Karpas-422 (cell line): ENCODE data around the gene FEZF1. TPM values are rescaled to one million over a fixed set of nuclear protein-coding genes. Genes with fewer than 3 reads are reported as not detected.

ENCODE experiments used
- DNase-seq: peaks from one replicate; pipeline ENCODE4 v3.0.0-alpha.2; 2015
- H2AFZ ChIP-seq: fragments of 200-600 bp; sonication (generic); 2 replicates; pipeline ENCODE4 v1.6.1; 2014; ENCODE audit warnings: antibody characterized with exemption, low read length, mixed read lengths
- H3K27ac ChIP-seq: fragments of 200-600 bp; sonication (generic); 2 replicates; pipeline ENCODE4 v1.5.1; 2014; ENCODE audit warnings: mild to moderate bottlenecking, low read length, moderate library complexity
- H3K27me3 ChIP-seq: fragments of 200-600 bp; sonication (generic); 2 replicates; pipeline ENCODE4 v1.6.1; 2014; ENCODE audit warnings: low read length, mixed read lengths
- H3K36me3 ChIP-seq: fragments of 200-600 bp; sonication (generic); 2 replicates; pipeline ENCODE4 v1.6.1; 2014; ENCODE audit warnings: low read length, mixed read lengths; ENCODE audit not compliant: insufficient read depth
- H3K4me1 ChIP-seq: fragments of 200-600 bp; sonication (generic); 2 replicates; pipeline ENCODE4 v1.6.1; 2014; ENCODE audit warnings: mild to moderate bottlenecking, low read length, mixed read lengths
- H3K4me2 ChIP-seq: fragments of 200-600 bp; sonication (generic); 2 replicates; pipeline ENCODE4 v1.6.1; 2014; ENCODE audit warnings: low read length, low read depth, mild to moderate bottlenecking; ENCODE audit not compliant: poor library complexity, severe bottlenecking
- H3K4me3 ChIP-seq: fragments of 200-600 bp; sonication (generic); 2 replicates; pipeline ENCODE4 v1.5.1; 2014; ENCODE audit warnings: mild to moderate bottlenecking, antibody characterized with exemption, low read length, mixed read lengths
- H3K79me2 ChIP-seq: fragments of 200-600 bp; sonication (generic); 2 replicates; pipeline ENCODE4 v1.6.1; 2014; ENCODE audit warnings: mild to moderate bottlenecking, low read length, mixed read lengths
- H3K9ac ChIP-seq: fragments of 200-600 bp; sonication (generic); 2 replicates; pipeline ENCODE4 v1.6.0; 2014; ENCODE audit warnings: low read length
- H3K9me2 ChIP-seq: fragments of 200-600 bp; sonication (generic), shearing (Covaris generic); replicated peaks from 2 replicates; pipeline ENCODE4 v1.6.0; 2014; ENCODE audit warnings: mild to moderate bottlenecking, low read length, moderate library complexity; ENCODE audit not compliant: insufficient read depth
- H3K9me3 ChIP-seq: fragments of 300-700, 200-600 bp; sonication (generic); 2 replicates; pipeline ENCODE4 v1.6.1; 2014; ENCODE audit warnings: low read length, mixed read lengths
- H4K20me1 ChIP-seq: fragments of 200-600 bp; sonication (generic); 2 replicates; pipeline ENCODE4 v1.6.1; 2014; ENCODE audit warnings: mild to moderate bottlenecking, antibody characterized with exemption, low read length, low read depth; ENCODE audit not compliant: insufficient read depth
- total RNA-seq: library from RNA; depleted of rRNA; stranded (reverse); fragments of >200 nt; shearing (Covaris generic); gene quantifications from 2 replicates; pipeline ENCODE4 v1.2.3, GENCODE V29; 2014; ENCODE audit warnings: low replicate concordance; rRNA removed

The FEZF1 gene
- total RNA-seq = not detected in 2 replicates

GRCh38 chr7:122304319-122304975 lies at the start of gene FEZF1:
FEZF1 (minus strand) TSS chr7:122304750; CDS start chr7:122304437, 313 bp downstream.
- H3K9me3 ChIP-seq = no peaks in the 10 kb centered on the region
- no peaks in the 10 kb centered on the region for H3K9me2 ChIP-seq
- no peak within 1 kb of the TSS for H3K4me2 ChIP-seq
- H3K4me1 ChIP-seq = no peaks in the 10 kb centered on the region
- DNase-seq = no peak
- H3K27me3 ChIP-seq = no peaks in the 10 kb centered on the region
- no peak within 1 kb of the TSS for H3K9ac ChIP-seq
- H3K4me3 ChIP-seq = no peak within 1 kb of the TSS
- no peak within 1 kb of the TSS for H2AFZ ChIP-seq
- no peak within 1 kb of the TSS for H3K27ac ChIP-seq
- H3K79me2 ChIP-seq = no peaks in the 10 kb centered on the region
- no peaks in the 10 kb centered on the region for H4K20me1 ChIP-seq
- no peaks in the 10 kb centered on the region for H3K36me3 ChIP-seq

GRCh38 chr7:122352454-122352853 lies 47.9 kb upstream of the FEZF1 start:
- H3K4me3 ChIP-seq = no peak overlapping the region
- no peaks in the 10 kb centered on the region for H4K20me1 ChIP-seq
- no peak for DNase-seq
- H3K36me3 ChIP-seq = no peaks in the 10 kb centered on the region
- H3K9me2 ChIP-seq = no peaks in the 10 kb centered on the region
- H3K27me3 ChIP-seq = no peaks in the 10 kb centered on the region
- no peaks in the 10 kb centered on the region for H3K79me2 ChIP-seq
- no peaks in the 10 kb centered on the region for H3K4me1 ChIP-seq
- H3K9ac ChIP-seq = no peak overlapping the region
- H3K4me2 ChIP-seq = no peak overlapping the region
- no peak overlapping the region for H2AFZ ChIP-seq
- no peak overlapping the region for H3K27ac ChIP-seq
- H3K9me3 ChIP-seq = no peaks in the 10 kb centered on the region

GRCh38 chr7:122350701-122351100 lies 46.2 kb upstream of the FEZF1 start:
- H3K36me3 ChIP-seq = no peaks in the 10 kb centered on the region
- no peaks in the 10 kb centered on the region for H3K9me2 ChIP-seq
- H4K20me1 ChIP-seq = no peaks in the 10 kb centered on the region
- H3K4me3 ChIP-seq = no peak overlapping the region
- H2AFZ ChIP-seq = no peak overlapping the region
- no peaks in the 10 kb centered on the region for H3K27me3 ChIP-seq
- H3K79me2 ChIP-seq = no peaks in the 10 kb centered on the region
- DNase-seq = no peak
- no peaks in the 10 kb centered on the region for H3K9me3 ChIP-seq
- no peaks in the 10 kb centered on the region for H3K4me1 ChIP-seq
- no peak overlapping the region for H3K9ac ChIP-seq
- no peak overlapping the region for H3K27ac ChIP-seq
- H3K4me2 ChIP-seq = no peak overlapping the region

- no peak for DNase-seq
These were observed 39.7 kb upstream of the FEZF1 start for GRCh38 chr7:122344303-122344620.

GRCh38 chr7:122343601-122344302 lies 39.2 kb upstream of the FEZF1 start:
- DNase-seq = no peak
- Histone ChIP-seq H3K9ac (no peak overlapping the region), H4K20me1 (no peaks in the 10 kb centered on the region), H3K9me2 (no peaks in the 10 kb centered on the region), H3K27ac (no peak overlapping the region), H3K79me2 (no peaks in the 10 kb centered on the region), H3K36me3 (no peaks in the 10 kb centered on the region), H3K4me1 (no peaks in the 10 kb centered on the region), H3K4me3 (no peak overlapping the region), H3K9me3 (no peaks in the 10 kb centered on the region), H3K27me3 (no peaks in the 10 kb centered on the region), H2AFZ (no peak overlapping the region), H3K4me2 (no peak overlapping the region)

More at GRCh38 chr7:122344303-122344620, 39.7 kb upstream of the FEZF1 start:
- H3K9me3 ChIP-seq = no peaks in the 10 kb centered on the region
- no peaks in the 10 kb centered on the region for H3K27me3 ChIP-seq
- no peak overlapping the region for H3K4me2 ChIP-seq
- no peak overlapping the region for H3K27ac ChIP-seq
- no peak overlapping the region for H3K9ac ChIP-seq
- H2AFZ ChIP-seq = no peak overlapping the region
- H3K4me1 ChIP-seq = no peaks in the 10 kb centered on the region
- H4K20me1 ChIP-seq = no peaks in the 10 kb centered on the region
- no peaks in the 10 kb centered on the region for H3K79me2 ChIP-seq
- no peak overlapping the region for H3K4me3 ChIP-seq
- H3K36me3 ChIP-seq = no peaks in the 10 kb centered on the region
- no peaks in the 10 kb centered on the region for H3K9me2 ChIP-seq

GRCh38 chr7:122340427-122340826 lies 35.9 kb upstream of the FEZF1 start:
- Histone ChIP-seq H3K4me2 (no peak overlapping the region), H4K20me1 (no peaks in the 10 kb centered on the region), H3K9me3 (no peaks in the 10 kb centered on the region), H3K36me3 (no peaks in the 10 kb centered on the region), H3K4me1 (no peaks in the 10 kb centered on the region), H3K9me2 (no peaks in the 10 kb centered on the region), H3K9ac (no peak overlapping the region), H3K4me3 (no peak overlapping the region), H3K79me2 (no peaks in the 10 kb centered on the region), H2AFZ (no peak overlapping the region), H3K27ac (no peak overlapping the region), H3K27me3 (no peaks in the 10 kb centered on the region)
- no peak for DNase-seq

- H3K36me3 ChIP-seq = no peaks in the 10 kb centered on the region
- DNase-seq = no peak
- no peak overlapping the region for H3K9ac ChIP-seq
- no peaks in the 10 kb centered on the region for H3K79me2 ChIP-seq
- H3K4me1 ChIP-seq = no peaks in the 10 kb centered on the region
- H3K9me2 ChIP-seq = no peaks in the 10 kb centered on the region
- H3K4me2 ChIP-seq = no peak overlapping the region
- 0 out of 2 replicates have a peak overlapping the region, but pooled peaks have one; percentile 28 for H2AFZ ChIP-seq
- H3K4me3 ChIP-seq = no peak overlapping the region
- no peaks in the 10 kb centered on the region for H3K27me3 ChIP-seq
- H3K27ac ChIP-seq = no peak overlapping the region
- H3K9me3 ChIP-seq = no peaks in the 10 kb centered on the region
- H4K20me1 ChIP-seq = no peaks in the 10 kb centered on the region
These were observed 34.8 kb upstream of the FEZF1 start for GRCh38 chr7:122339145-122339904.

- no peaks in the 10 kb centered on the region for H3K27me3 ChIP-seq
- no peak overlapping the region for H3K9ac ChIP-seq
- DNase-seq = no peak
- H3K9me3 ChIP-seq = no peaks in the 10 kb centered on the region
- H3K9me2 ChIP-seq = no peaks in the 10 kb centered on the region
- no peaks in the 10 kb centered on the region for H3K4me1 ChIP-seq
- no peak overlapping the region for H3K4me2 ChIP-seq
- no peak overlapping the region for H3K4me3 ChIP-seq
- H3K27ac ChIP-seq = no peak overlapping the region
- H4K20me1 ChIP-seq = no peaks in the 10 kb centered on the region
- H3K79me2 ChIP-seq = no peaks in the 10 kb centered on the region
- H2AFZ ChIP-seq = no peak overlapping the region
- H3K36me3 ChIP-seq = no peaks in the 10 kb centered on the region
These were observed 32.5 kb upstream of the FEZF1 start for GRCh38 chr7:122337011-122337410.
